ENCODE data around the gene PLA2R1.
"Not testable (repeated sequence)": the region's sequence is repeated elsewhere in the genome, so short reads cannot be mapped to it uniquely, and the experiment has no call there.

The PLA2R1 gene

GRCh38 chr2:160063271-160063670 is 856 bp upstream of the PLA2R1 start:
- DNase-seq, result no peak

GRCh38 chr2:160061944-160062291 is 497 bp downstream of the PLA2R1 start:
- no peak for DNase-seq

- DNase-seq, result no peak
These were observed 882 bp downstream of the PLA2R1 start for GRCh38 chr2:160061533-160061932.

GRCh38 chr2:160060297-160060696 is 2.1 kb downstream of the PLA2R1 start:
- no peak for DNase-seq

GRCh38 chr2:160057356-160057755 is 5.1 kb downstream of the PLA2R1 start:
- DNase-seq, result no peak

GRCh38 chr2:160055726-160056108 is 6.7 kb downstream of the PLA2R1 start:
- DNase-seq, result no peak

GRCh38 chr2:160054984-160055725 is 7.3 kb downstream of the PLA2R1 start:
- no peak for DNase-seq

- no peak for DNase-seq
These were observed 8.5 kb downstream of the PLA2R1 start for GRCh38 chr2:160053946-160054345.

- DNase-seq, result no peak
These were observed 9.9 kb downstream of the PLA2R1 start for GRCh38 chr2:160052531-160052930.

GRCh38 chr2:160051371-160051800 is 11.0 kb downstream of the PLA2R1 start:
- DNase-seq, result no peak

GRCh38 chr2:160050147-160050546 is 12.3 kb downstream of the PLA2R1 start:
- no peak for DNase-seq

GRCh38 chr2:160045703-160046210 is 16.7 kb downstream of the PLA2R1 start:
- no peak for DNase-seq

- DNase-seq, result no peak
These were observed 17.7 kb downstream of the PLA2R1 start for GRCh38 chr2:160044728-160045127.

GRCh38 chr2:160043265-160043664 is 19.1 kb downstream of the PLA2R1 start:
- DNase-seq, result no peak

GRCh38 chr2:160042054-160042453 is 20.4 kb downstream of the PLA2R1 start:
- no peak for DNase-seq

- DNase-seq, result no peak
These were observed 21.3 kb downstream of the PLA2R1 start for GRCh38 chr2:160041091-160041490.

- no peak for DNase-seq
These were observed 23.1 kb downstream of the PLA2R1 start for GRCh38 chr2:160039166-160039903.

GRCh38 chr2:160038662-160039061 is 23.8 kb downstream of the PLA2R1 start:
- not testable (repeated sequence) for DNase-seq

GRCh38 chr2:160036736-160037135 is 25.7 kb downstream of the PLA2R1 start:
- no peak for DNase-seq

- DNase-seq, result no peak
These were observed 27.3 kb downstream of the PLA2R1 start for GRCh38 chr2:160035125-160035524.

GRCh38 chr2:160034396-160034795 is 28.0 kb downstream of the PLA2R1 start:
- no peak for DNase-seq

GRCh38 chr2:160033732-160034392 is 28.6 kb downstream of the PLA2R1 start:
- DNase-seq, result no peak

- no peak for DNase-seq
These were observed 33.2 kb downstream of the PLA2R1 start for GRCh38 chr2:160029270-160029628.

Data from activated T-cell treated with anti-CD3 and anti-CD28 coated beads for 4 hours (primary cell).